MM.1S (cell line): ENCODE measurements around the gene CBX3.

Source experiments
- EZH2 ChIP-seq: fragments of 300-600 bp; sonication (generic); optimal IDR thresholded peaks from 2 replicates; pipeline ENCODE3; 2017; ENCODE audit warnings: low read depth, mild to moderate bottlenecking, antibody characterized with exemption, low read length, mixed read lengths
- TF ChIP-seq, protein P1 (sequence below): fragments of 300-600 bp; sonication (generic); IDR thresholded peaks from 2 replicates; pipeline ENCODE4 v1.5.1; 2016; ENCODE audit warnings: antibody characterized with exemption, low read length, mixed read lengths

DNA sequence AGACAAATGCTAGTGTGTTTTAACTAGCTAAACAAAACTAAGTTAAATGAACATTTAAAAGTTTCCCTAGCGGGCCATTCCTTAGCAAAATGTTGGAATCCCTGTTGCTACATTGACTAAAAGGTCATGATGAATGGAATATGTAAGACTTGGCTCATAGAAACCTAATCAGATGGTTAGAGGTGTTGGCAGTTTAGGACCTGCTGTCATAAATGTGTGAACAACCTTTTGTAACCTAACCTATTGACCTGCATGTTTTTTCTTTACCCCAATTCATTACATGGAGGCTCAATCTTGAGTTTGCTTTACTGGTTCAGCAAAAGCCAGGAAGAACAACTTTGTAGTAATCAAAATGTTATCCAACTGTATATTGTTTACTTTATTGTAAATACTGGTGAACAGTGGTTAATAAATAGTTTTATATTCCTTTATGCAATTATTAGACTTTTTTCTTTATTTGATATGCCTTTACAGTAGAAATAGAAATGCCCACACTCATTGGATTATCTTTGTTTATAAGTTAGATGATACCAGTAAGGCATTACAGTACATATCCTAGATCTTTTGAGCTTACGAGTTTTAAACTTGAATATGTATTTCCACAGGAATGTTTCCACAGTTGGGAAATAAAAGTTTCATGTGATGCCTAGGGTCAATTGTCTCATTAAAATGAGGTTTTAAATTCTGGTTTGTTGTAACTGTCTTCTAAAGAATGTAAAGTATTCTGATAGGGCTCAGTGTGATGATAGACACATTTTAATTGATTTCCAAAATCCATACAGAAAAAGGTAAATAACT is 11.6 kb downstream of the CBX3 start:
- TF ChIP-seq, protein P1, sequence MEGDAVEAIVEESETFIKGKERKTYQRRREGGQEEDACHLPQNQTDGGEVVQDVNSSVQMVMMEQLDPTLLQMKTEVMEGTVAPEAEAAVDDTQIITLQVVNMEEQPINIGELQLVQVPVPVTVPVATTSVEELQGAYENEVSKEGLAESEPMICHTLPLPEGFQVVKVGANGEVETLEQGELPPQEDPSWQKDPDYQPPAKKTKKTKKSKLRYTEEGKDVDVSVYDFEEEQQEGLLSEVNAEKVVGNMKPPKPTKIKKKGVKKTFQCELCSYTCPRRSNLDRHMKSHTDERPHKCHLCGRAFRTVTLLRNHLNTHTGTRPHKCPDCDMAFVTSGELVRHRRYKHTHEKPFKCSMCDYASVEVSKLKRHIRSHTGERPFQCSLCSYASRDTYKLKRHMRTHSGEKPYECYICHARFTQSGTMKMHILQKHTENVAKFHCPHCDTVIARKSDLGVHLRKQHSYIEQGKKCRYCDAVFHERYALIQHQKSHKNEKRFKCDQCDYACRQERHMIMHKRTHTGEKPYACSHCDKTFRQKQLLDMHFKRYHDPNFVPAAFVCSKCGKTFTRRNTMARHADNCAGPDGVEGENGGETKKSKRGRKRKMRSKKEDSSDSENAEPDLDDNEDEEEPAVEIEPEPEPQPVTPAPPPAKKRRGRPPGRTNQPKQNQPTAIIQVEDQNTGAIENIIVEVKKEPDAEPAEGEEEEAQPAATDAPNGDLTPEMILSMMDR: no peak
- TF ChIP-seq EZH2: no peak
